AG10803 (cell line): ENCODE results near the gene NMRK2.
"Not testable (repeated sequence)": the region's sequence is repeated elsewhere in the genome, so short reads cannot be mapped to it uniquely, and the experiment has no call there.

Source experiments
- DNase-seq: peaks from one replicate; pipeline ENCODE4 v3.0.0; 2010; ENCODE audit warnings: low read depth
- H3K4me3 ChIP-seq: 2 replicates; pipeline ENCODE4 v1.5.1; 2011; ENCODE audit warnings: mild to moderate bottlenecking, low read length, control low read depth
- CTCF ChIP-seq: conservative IDR thresholded peaks from 2 replicates; pipeline ENCODE4 v1.5.1; 2011; ENCODE audit warnings: mild to moderate bottlenecking, low read length, control low read depth, inconsistent platforms

Gene NMRK2

DNA sequence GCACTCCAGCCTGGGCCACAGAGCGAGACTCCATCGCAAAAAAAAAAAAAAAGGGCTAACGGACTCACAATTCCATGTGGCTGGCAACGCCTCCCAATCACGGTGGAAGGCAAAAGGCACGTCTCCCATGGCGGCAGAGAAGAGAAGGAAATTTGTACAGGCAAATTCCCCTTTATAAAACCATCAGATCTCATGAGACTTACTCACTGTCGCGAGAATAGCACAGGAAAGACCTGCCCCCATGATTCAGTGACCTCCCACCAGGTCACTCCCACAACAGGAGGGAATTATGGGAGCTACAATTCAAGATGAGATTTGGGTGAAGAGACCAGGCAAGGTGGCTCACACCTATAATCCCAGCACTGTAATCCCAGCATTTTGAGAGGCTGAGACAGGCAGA is 18.7 kb upstream of the NMRK2 start:
- TF ChIP-seq CTCF: no peak
- H3K4me3 ChIP-seq: no peak overlapping the region
- DNase-seq: no peak

GRCh38 chr19:3916033-3916432 is 16.8 kb upstream of the NMRK2 start:
- DNase-seq: no peak
- TF ChIP-seq CTCF: no peak
- H3K4me3 ChIP-seq: no peak overlapping the region

DNA sequence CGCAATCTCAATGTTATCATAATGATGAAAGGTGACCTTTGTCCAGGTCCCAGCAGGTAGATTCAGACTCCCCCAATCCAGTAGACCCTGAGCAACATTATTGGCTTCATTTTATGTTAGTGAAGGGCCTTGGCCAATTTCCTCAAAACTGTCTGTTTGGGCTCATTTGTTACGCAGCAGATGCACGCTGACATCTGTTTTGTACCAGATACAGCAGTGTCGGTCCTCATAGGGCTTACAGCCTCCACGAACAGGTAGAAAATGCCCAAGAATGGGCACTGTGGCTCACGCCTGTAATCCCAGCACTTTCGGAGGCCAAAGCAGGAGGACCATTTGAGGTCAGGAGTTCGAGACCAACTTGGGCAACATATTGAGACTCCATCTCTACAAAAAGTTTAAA is 13.1 kb upstream of the NMRK2 start:
- DNase-seq: no peak
- no peak overlapping the region for H3K4me3 ChIP-seq
- TF ChIP-seq CTCF: no peak

DNA sequence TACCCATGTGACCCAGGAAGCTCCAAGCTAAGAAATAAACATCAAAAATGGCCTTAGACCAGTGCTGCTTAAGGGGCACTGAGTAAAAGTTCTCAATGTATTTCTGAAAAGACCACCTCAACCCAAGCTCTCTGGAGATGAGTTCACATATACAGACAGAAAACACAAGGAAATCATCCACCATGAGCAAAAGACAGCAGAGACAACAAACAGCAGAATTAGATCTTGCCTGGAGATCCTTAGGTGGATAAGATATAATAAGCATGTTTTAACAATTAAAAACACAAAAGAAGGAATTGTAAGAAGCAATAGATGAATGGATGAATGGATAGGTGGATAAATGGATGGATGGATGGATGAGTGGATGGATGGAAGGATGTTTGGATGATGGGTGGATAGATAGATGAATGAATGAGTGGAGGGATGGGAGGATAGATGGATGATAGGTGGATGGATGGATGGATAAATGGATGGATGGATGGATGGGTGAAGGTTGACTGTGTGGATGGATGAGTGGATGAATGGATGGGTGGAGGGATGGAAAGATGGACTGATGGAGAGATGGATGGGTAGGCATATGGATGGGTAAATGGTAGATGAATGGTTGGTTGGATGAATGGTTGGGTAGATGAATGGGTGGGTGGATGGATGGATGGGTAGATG is 9.6 kb upstream of the NMRK2 start:
- TF ChIP-seq CTCF: no peak
- H3K4me3 ChIP-seq: no peak overlapping the region
- no peak for DNase-seq

DNA sequence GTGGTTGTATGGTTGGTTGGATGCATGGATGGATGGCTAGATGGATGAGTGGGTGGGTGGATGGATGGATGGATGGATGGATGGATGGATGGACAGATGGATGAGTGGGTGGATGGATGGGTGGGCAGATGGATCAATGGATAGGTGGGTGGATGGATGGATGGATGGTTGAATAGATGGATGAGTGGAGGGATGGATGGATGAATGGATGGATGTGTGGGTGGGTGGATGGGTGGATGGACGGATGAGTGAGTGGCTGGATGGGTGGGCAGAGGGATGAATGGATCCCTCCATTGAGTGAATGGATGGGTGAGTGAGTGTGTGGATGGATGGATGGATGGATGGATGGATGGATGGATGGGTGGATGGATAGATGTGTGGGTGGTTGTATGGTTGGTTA is 9.0 kb upstream of the NMRK2 start:
- TF ChIP-seq CTCF: no peak
- H3K4me3 ChIP-seq: no peak overlapping the region
- no peak for DNase-seq

DNA sequence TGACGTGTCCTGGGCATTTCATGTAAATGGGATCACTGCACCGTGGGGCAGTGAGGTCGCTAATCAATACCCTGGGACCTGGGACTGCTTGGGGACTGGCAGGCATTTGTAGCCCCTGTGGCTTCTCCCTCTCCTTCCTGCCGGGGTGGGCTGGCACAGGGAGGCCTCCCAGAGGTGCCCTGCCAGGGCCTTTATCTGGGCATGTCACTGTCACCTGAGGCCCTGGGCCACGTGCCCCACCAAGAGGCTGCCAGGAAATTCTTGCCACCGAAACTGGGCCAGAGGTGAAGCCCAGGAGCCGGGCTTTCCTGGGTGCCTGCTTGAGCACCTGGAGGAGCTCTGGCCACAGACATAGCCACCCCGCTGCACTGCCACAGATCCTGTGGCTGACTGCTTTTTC is 1.8 kb upstream of the NMRK2 start:
- no peak for TF ChIP-seq CTCF

DNA sequence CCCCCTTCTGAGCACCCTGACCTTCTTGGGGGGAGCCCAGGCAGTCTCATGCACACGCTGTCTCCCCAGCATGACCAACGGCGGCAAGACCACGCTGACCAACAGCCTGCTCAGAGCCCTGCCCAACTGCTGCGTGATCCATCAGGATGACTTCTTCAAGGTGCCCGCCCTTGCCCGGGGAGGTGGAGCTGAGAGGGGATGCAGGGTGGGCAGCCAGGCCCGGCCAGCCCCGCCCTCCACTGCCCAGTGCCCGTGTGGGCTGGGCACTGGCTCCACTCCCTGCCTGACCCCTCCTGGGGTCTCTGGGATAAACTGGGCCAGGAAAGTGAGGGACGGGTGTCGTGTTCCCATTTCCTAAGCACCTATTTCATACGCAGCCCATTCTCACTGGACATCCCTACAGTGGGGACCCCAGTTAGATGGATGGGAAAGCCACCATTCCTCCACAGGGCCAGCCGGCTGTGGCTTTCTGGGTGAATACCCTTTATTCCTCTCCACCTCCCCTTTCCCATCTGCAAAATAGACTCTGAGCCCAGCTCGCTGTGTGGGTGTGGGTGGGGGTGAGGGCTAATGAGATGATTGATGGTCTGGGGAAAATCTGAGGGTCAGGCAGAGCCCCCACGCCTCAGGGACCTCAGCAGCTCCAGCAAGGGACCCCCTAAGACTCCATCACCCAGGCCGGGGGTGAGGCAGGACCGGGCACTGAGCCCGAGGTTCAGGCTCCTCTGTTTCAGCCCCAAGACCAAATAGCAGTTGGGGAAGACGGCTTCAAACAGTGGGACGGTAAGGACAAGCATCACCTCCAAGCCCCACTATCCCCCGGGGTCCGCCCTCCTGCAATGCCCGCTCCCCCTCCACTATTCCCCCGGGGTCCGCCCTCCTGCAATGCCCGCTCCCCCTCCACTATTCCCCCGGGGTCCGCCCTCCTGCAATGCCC is 3.9 kb downstream of the NMRK2 start:
- DNase-seq: no peak
- no peak overlapping the region for H3K4me3 ChIP-seq
- no peak for TF ChIP-seq CTCF

More for the DNA sequence above, 1.8 kb upstream of the NMRK2 start:
- H3K4me3 ChIP-seq: no peak overlapping the region
- no peak for DNase-seq

GRCh38 chr19:3938300-3938950 is 5.6 kb downstream of the NMRK2 start:
- not testable (repeated sequence) for H3K4me3 ChIP-seq, DNase-seq
